Epithelial cell of esophagus (primary cell): ENCODE data around the gene ZNF318.
"Not testable (repeated sequence)": the region's sequence is repeated elsewhere in the genome, so short reads cannot be mapped to it uniquely, and the experiment has no call there.

Experiments used
- DNase-seq: peaks from one replicate; pipeline ENCODE4 v3.0.0; 2010; ENCODE audit warnings: low read depth
- H3K4me3 ChIP-seq: 2 replicates; pipeline ENCODE4 v1.5.1; 2011; ENCODE audit warnings: mild to moderate bottlenecking, low read length, control low read depth
- CTCF ChIP-seq: IDR thresholded peaks from 2 replicates; pipeline ENCODE4 v1.5.1; 2011; ENCODE audit warnings: low read depth, mild to moderate bottlenecking, low read length, control low read depth, inconsistent platforms; ENCODE audit not compliant: insufficient read depth; ENCODE audit errors: missing control alignments

The ZNF318 gene

DNA sequence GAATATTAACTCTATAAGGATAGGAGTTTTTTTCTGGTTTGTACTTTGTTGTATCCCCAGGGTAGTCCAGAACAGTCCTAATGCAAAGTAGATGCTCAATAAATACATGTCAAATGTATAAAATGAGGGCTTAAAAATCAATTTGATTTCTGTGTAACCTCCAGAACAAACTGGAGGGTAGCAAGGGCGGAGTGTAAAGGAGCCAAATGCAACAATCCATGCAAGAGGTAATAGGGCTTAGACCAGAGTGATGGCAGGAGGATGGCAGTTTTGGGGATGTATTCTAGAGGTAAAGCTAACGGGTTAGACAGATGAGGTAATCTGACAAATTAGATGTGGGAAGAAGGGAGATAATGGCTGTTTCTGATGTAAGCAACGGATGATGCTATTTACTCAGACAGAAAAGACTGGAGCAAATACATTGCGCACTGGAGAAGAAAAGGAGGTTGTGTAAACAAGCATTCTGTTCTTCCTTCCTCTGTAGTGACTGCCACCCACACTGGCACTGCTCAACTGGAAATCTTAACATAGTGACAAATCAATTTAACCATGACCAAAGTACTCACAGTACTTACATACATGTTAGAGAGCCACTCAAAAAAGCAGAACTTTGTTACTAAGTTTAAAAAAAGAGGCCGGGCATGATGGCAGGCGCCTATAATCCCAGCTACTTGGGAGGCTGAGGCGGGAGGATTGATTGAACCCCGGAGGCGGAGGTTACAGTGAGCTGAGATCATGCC is 2.0 kb downstream of the ZNF318 start:
- no peak overlapping the region for H3K4me3 ChIP-seq

DNA sequence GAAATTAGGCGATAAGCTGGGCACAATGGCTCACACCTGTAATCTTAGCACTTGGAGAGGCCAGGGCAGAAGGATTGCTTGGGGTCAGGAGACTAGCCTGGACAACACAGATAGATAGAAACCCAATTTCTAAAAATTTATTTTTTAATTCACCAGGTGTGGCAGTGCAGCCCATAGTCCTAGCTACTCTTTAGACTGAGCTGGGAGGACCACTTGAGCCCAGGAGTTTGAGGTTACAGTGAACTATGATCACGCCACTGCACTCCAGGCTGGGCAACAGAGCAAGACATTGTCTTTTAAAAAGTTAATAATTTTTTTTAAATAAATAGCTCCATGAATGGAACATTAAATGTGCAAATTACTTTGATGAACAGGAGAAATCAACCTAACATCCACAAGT is 8.2 kb downstream of the ZNF318 start:
- TF ChIP-seq CTCF: no peak
- no peak for DNase-seq
- no peak overlapping the region for H3K4me3 ChIP-seq

More for the DNA sequence above, 2.0 kb downstream of the ZNF318 start:
- DNase-seq: no peak
- TF ChIP-seq CTCF: no peak

DNA sequence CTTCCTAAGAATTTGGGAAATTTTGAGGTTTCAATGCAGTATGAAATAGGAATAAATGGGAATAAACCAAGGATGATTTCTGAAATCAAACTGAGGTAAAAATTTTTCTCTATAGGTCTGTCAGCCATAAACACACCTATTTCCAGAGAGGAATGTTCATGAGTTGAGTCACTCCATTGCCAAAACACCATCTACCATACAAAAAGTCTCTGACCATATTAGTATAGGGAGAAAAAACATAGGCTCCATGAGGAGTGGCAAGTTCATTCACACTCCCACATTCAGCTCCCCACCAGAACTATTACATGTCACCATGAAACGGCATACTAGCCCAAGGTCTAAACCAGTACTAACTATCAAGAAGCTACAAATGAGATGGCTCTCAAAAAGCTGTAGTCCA is 9.6 kb downstream of the ZNF318 start:
- DNase-seq: peak; percentile 48
- TF ChIP-seq CTCF: no peak
- H3K4me3 ChIP-seq: no peak overlapping the region

DNA sequence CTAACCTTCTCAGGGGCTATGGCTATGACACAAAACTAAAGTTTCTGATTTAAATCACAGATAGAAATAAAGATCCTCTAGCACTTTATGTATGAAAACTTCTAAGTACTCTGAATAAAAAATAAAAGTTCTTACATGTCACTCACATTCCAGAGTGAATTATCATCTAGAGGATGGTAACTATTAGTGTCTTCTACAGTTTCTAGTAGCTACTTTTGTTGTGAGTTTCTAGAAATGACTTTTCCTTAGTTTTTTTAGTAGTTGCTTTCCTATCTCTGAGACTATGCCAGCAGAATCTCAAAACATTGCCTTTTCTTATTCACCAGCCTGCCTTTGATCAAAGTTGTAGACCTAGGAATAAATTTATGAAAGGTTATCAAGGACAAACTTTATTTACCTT is 10.1 kb downstream of the ZNF318 start:
- no peak for TF ChIP-seq CTCF
- DNase-seq: peak; percentile 22
- no peak overlapping the region for H3K4me3 ChIP-seq

DNA sequence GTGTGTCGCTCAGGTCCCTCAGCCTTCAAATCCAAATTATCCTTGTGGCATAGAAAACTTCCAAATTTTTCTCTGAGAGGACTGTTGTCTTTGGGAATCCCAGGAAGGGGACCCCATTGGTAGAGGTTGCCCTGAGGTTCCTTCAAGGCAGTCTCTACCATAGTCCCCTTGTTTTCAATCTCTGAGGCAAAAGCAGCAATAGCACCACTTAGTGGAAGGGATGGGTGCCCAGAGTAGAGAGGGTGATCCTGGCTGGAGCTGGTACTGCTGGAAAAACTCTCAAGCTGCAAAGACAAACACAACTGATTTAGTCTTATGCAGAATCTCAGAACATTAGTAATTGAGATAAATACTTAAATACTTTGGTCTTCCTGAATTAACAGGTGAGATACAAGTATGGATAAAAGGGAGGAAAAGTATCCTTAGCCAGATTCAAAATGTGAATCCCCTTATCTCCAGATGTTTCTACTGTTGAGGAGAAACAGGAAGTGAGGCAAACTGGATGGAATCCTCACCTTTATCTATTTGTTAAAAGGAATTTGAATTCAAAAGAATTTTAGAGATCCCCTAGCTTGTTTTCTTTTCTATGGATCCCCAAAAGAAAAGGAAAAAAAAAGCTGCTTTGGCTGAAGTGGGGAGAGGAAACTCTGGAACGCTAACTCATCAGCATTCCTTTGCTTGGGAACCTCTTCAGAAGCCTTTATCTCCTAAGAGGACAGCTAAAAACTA is 13.4 kb downstream of the ZNF318 start:
- peak; percentile 25 for DNase-seq

GRCh38 chr6:43351951-43352350 is 17.5 kb downstream of the ZNF318 start:
- H3K4me3 ChIP-seq, DNase-seq: not testable (repeated sequence)

More for the DNA sequence above, 13.4 kb downstream of the ZNF318 start:
- no peak overlapping the region for H3K4me3 ChIP-seq
- TF ChIP-seq CTCF: peak; percentile 46

- DNase-seq: no peak
- no peak for TF ChIP-seq CTCF
- H3K4me3 ChIP-seq: no peak overlapping the region
These were observed 22.0 kb downstream of the ZNF318 start for GRCh38 chr6:43347444-43347843.
